ENCODE measurements around the gene ANTXR1.

The ANTXR1 gene

GRCh38 chr2:69180227-69180626 lies 167.2 kb downstream of the ANTXR1 start:
- no peak overlapping the region for H2AFZ ChIP-seq (ENCODE audit: low read depth, low read length)
- no peak overlapping the region for H3K4me2 ChIP-seq (ENCODE audit: insufficient read depth, low read length)
- no peaks in the 10 kb centered on the region for H3K9me3 ChIP-seq (ENCODE audit: insufficient read depth, low read length, severe bottlenecking)
- no peaks in the 10 kb centered on the region for H3K27me3 ChIP-seq (ENCODE audit: insufficient read depth, low read length, poor library complexity)
- H3K36me3 ChIP-seq (ENCODE audit: insufficient read depth, low read length): peaks cover 45% of the 10 kb centered on the region
- TF ChIP-seq CTCF (IDR thresholded peaks at IDR 0.05; ENCODE audit: borderline replicate concordance, extremely low read depth, low read length, poor library complexity, severe bottlenecking) (no peak), EZH2 (IDR thresholded peaks at IDR 0.05; ENCODE audit: borderline replicate concordance, low read depth, low read length, severe bottlenecking) (no peak)
- H3K4me3 ChIP-seq (ENCODE audit: low read depth in 1 of 2, low read length in 2 of 2): no peak overlapping the region
- H3K9ac ChIP-seq (ENCODE audit: low read depth, low read length): no peak overlapping the region
- DNase-seq: no peak
- no peak overlapping the region for H3K27ac ChIP-seq (ENCODE audit: low read length)
- H3K79me2 ChIP-seq (ENCODE audit: insufficient read depth, low read length): no peaks in the 10 kb centered on the region
- ATAC-seq (ENCODE audit: insufficient read depth, low read depth): no peak
- no peaks in the 10 kb centered on the region for H4K20me1 ChIP-seq (ENCODE audit: insufficient read depth, low read length)
- no peaks in the 10 kb centered on the region for H3K4me1 ChIP-seq (ENCODE audit: insufficient read depth, low read length)

GRCh38 chr2:69180974-69181373 lies 168.0 kb downstream of the ANTXR1 start:
- no peak for ATAC-seq (ENCODE audit: insufficient read depth, low read depth)
- Histone ChIP-seq H3K4me3 (ENCODE audit: low read depth in 1 of 2, low read length in 2 of 2) (no peak overlapping the region), H3K79me2 (ENCODE audit: insufficient read depth, low read length) (no peaks in the 10 kb centered on the region), H3K36me3 (ENCODE audit: insufficient read depth, low read length) (peaks cover 51% of the 10 kb centered on the region), H2AFZ (ENCODE audit: low read depth, low read length) (no peak overlapping the region), H3K27ac (ENCODE audit: low read length) (no peak overlapping the region), H3K27me3 (ENCODE audit: insufficient read depth, low read length, poor library complexity) (no peaks in the 10 kb centered on the region), H3K9ac (ENCODE audit: low read depth, low read length) (no peak overlapping the region), H3K4me2 (ENCODE audit: insufficient read depth, low read length) (no peak overlapping the region), H3K4me1 (ENCODE audit: insufficient read depth, low read length) (no peaks in the 10 kb centered on the region), H4K20me1 (ENCODE audit: insufficient read depth, low read length) (no peaks in the 10 kb centered on the region), H3K9me3 (ENCODE audit: insufficient read depth, low read length, severe bottlenecking) (no peaks in the 10 kb centered on the region)
- TF ChIP-seq CTCF (IDR thresholded peaks at IDR 0.05; ENCODE audit: borderline replicate concordance, extremely low read depth, low read length, poor library complexity, severe bottlenecking) (no peak), EZH2 (IDR thresholded peaks at IDR 0.05; ENCODE audit: borderline replicate concordance, low read depth, low read length, severe bottlenecking) (no peak)
- no peak for DNase-seq

- TF ChIP-seq EZH2 (IDR thresholded peaks at IDR 0.05; ENCODE audit: borderline replicate concordance, low read depth, low read length, severe bottlenecking) (no peak), CTCF (IDR thresholded peaks at IDR 0.05; ENCODE audit: borderline replicate concordance, extremely low read depth, low read length, poor library complexity, severe bottlenecking) (no peak)
- Histone ChIP-seq H2AFZ (ENCODE audit: low read depth, low read length) (no peak overlapping the region), H3K27ac (ENCODE audit: low read length) (no peak overlapping the region), H3K4me3 (ENCODE audit: low read depth in 1 of 2, low read length in 2 of 2) (no peak overlapping the region), H3K4me1 (ENCODE audit: insufficient read depth, low read length) (no peaks in the 10 kb centered on the region), H3K9ac (ENCODE audit: low read depth, low read length) (no peak overlapping the region), H3K9me3 (ENCODE audit: insufficient read depth, low read length, severe bottlenecking) (no peaks in the 10 kb centered on the region), H4K20me1 (ENCODE audit: insufficient read depth, low read length) (no peaks in the 10 kb centered on the region), H3K27me3 (ENCODE audit: insufficient read depth, low read length, poor library complexity) (no peaks in the 10 kb centered on the region), H3K36me3 (ENCODE audit: insufficient read depth, low read length) (peaks cover 53% of the 10 kb centered on the region), H3K4me2 (ENCODE audit: insufficient read depth, low read length) (no peak overlapping the region), H3K79me2 (ENCODE audit: insufficient read depth, low read length) (no peaks in the 10 kb centered on the region)
- ATAC-seq (ENCODE audit: insufficient read depth, low read depth): no peak
- DNase-seq: no peak
These were observed 168.9 kb downstream of the ANTXR1 start for GRCh38 chr2:69181806-69182427.

All from DND-41 (cell line).